Stimulated activated CD8-positive, alpha-beta memory T cell treated with anti-CD3 and anti-CD28 coated beads, Interleukin-12 subunit alpha, Interleukin-12 subunit beta, amount 100 ng/mL, for 4 hours (primary cell): ENCODE data around the gene FAM184A.

ENCODE experiments used
- DNase-seq: peaks from one replicate; pipeline ENCODE4 v3.0.0-alpha.2; 2020; ENCODE audit warnings: low read depth

The FAM184A gene

GRCh38 chr6:119060255-119060907 is 18.1 kb downstream of the FAM184A start:
- no peak for DNase-seq

- no peak for DNase-seq
These were observed 23.4 kb downstream of the FAM184A start for GRCh38 chr6:119055069-119055468.

GRCh38 chr6:119052987-119053386 is 25.5 kb downstream of the FAM184A start:
- no peak for DNase-seq

GRCh38 chr6:119052292-119052889 is 26.1 kb downstream of the FAM184A start:
- no peak for DNase-seq

GRCh38 chr6:119044255-119044654 is 34.2 kb downstream of the FAM184A start:
- DNase-seq, result no peak

- DNase-seq, result no peak
These were observed 34.7 kb downstream of the FAM184A start for GRCh38 chr6:119043783-119044182.

GRCh38 chr6:119043265-119043664 is 35.2 kb downstream of the FAM184A start:
- DNase-seq, result no peak

- no peak for DNase-seq
These were observed 37.8 kb downstream of the FAM184A start for GRCh38 chr6:119040636-119041035.

GRCh38 chr6:119040229-119040628 is 38.2 kb downstream of the FAM184A start:
- DNase-seq, result no peak

GRCh38 chr6:119037941-119038623 is 40.4 kb downstream of the FAM184A start:
- no peak for DNase-seq

GRCh38 chr6:119037264-119037663 is 41.2 kb downstream of the FAM184A start:
- no peak for DNase-seq

GRCh38 chr6:119036081-119036480 is 42.4 kb downstream of the FAM184A start:
- DNase-seq, result no peak

GRCh38 chr6:119035459-119035858 is 43.0 kb downstream of the FAM184A start:
- no peak for DNase-seq

- no peak for DNase-seq
These were observed 43.5 kb downstream of the FAM184A start for GRCh38 chr6:119034827-119035458.

GRCh38 chr6:119032428-119032827 is 46.0 kb downstream of the FAM184A start:
- DNase-seq, result no peak

- DNase-seq, result no peak
These were observed 47.7 kb downstream of the FAM184A start for GRCh38 chr6:119030759-119031158.

- no peak for DNase-seq
These were observed 50.4 kb downstream of the FAM184A start for GRCh38 chr6:119028091-119028490.

- DNase-seq, result no peak
These were observed 51.0 kb downstream of the FAM184A start for GRCh38 chr6:119027465-119027864.

GRCh38 chr6:119026822-119027221 is 51.6 kb downstream of the FAM184A start:
- DNase-seq, result no peak

GRCh38 chr6:119025793-119026192 is 52.7 kb downstream of the FAM184A start:
- no peak for DNase-seq

GRCh38 chr6:119024111-119024510 is 54.4 kb downstream of the FAM184A start:
- DNase-seq, result no peak

GRCh38 chr6:119022796-119023195 is 55.7 kb downstream of the FAM184A start:
- DNase-seq, result no peak
